A549 (cell line): ENCODE results near the gene ASPSCR1.

Source experiments
- BHLHE40 ChIP-seq: IDR thresholded peaks from 2 replicates; pipeline ENCODE4 v1.6.1; 2012; ENCODE audit warnings: low read depth, low read length, inconsistent platforms
- CTCF ChIP-seq: fragments of >200 bp; sonication (Bioruptor Twin); formaldehyde crosslinking; IDR thresholded peaks from 3 replicates; pipeline ENCODE4 v1.5.1; 2016
- HDAC2 ChIP-seq: fragments of 200-600 bp; sonication (generic); IDR thresholded peaks from 2 replicates; pipeline ENCODE4 v1.6.1; 2016
- HOXB5 ChIP-seq: fragments of 250-450 bp; sonication (Bioruptor Pico); IDR thresholded peaks from 2 replicates; pipeline ENCODE4 v1.5.0; 2020; ENCODE audit warnings: mild to moderate bottlenecking, moderate library complexity
- MAX ChIP-seq: IDR thresholded peaks from 2 replicates; pipeline ENCODE4 v1.6.1; 2012
- POLR2A ChIP-seq: IDR thresholded peaks from 2 replicates; pipeline ENCODE4 v1.6.1; 2012; ENCODE audit warnings: mild to moderate bottlenecking, low read length
- REST ChIP-seq: fragments of 200-600 bp; sonication (generic); IDR thresholded peaks from 2 replicates; pipeline ENCODE4 v1.6.1; 2016; ENCODE audit warnings: antibody characterized with exemption, mild to moderate bottlenecking, moderate library complexity
- ZC3H11A ChIP-seq: fragments of 450-650 bp; IDR thresholded peaks from 2 replicates; pipeline ENCODE4 v1.6.1; 2014; ENCODE audit warnings: antibody characterized with exemption, mild to moderate bottlenecking

DNA sequence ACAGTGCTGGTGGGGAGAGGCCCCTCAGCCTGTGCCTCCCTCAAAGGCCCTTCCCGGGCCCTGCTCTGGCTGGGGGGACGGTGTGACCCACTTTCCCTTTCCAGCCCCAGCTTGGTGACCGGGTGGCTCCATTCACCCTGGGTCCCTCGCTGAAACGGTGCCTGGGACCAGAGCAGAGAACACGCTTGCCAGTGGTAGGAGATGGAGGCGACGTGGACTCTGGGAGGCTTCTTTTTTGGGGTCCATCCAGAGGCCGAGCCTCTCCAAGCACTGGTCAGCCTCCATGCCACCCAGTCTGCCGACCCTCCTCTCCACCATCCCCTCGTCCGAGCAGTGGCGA is 37.5 kb downstream of the ASPSCR1 start:
- TF ChIP-seq CTCF = no peak
- no peak for TF ChIP-seq POLR2A
- no peak for TF ChIP-seq BHLHE40
- no peak for TF ChIP-seq REST
- no peak for TF ChIP-seq HDAC2
- TF ChIP-seq MAX = no peak
- no peak for TF ChIP-seq ZC3H11A
- TF ChIP-seq HOXB5 = no peak
